ENCODE data around the gene MDM4.

Gene MDM4

GRCh38 chr1:204563307-204563706 lies 47.1 kb downstream of the MDM4 start:
- no peak for TF ChIP-seq CTCF (IDR thresholded peaks at IDR 0.05)
- no peak for DNase-seq (ENCODE audit: low spot score)
- no peak overlapping the region for H3K27ac ChIP-seq
- no peak overlapping the region for H3K4me3 ChIP-seq

- H3K27ac ChIP-seq, result no peak overlapping the region
- no peak for TF ChIP-seq CTCF (IDR thresholded peaks at IDR 0.05)
- H3K4me3 ChIP-seq, result no peak overlapping the region
- no peak for DNase-seq (ENCODE audit: low spot score)
Observed at GRCh38 chr1:204563780-204564179, 47.6 kb downstream of the MDM4 start.

GRCh38 chr1:204564835-204565234 lies 48.6 kb downstream of the MDM4 start:
- DNase-seq (ENCODE audit: low spot score), result no peak
- TF ChIP-seq CTCF (IDR thresholded peaks at IDR 0.05), result no peak
- Histone ChIP-seq H3K27ac (no peak overlapping the region), H3K4me3 (no peak overlapping the region)

- no peak for TF ChIP-seq CTCF (IDR thresholded peaks at IDR 0.05)
- Histone ChIP-seq H3K4me3 (no peak overlapping the region), H3K27ac (no peak overlapping the region)
- DNase-seq (ENCODE audit: low spot score), result no peak
Observed at GRCh38 chr1:204565617-204566582, 49.7 kb downstream of the MDM4 start.

- H3K27ac ChIP-seq, result no peak overlapping the region
- TF ChIP-seq CTCF (IDR thresholded peaks at IDR 0.05), result no peak
- H3K4me3 ChIP-seq, result no peak overlapping the region
- no peak for DNase-seq (ENCODE audit: low spot score)
Observed at GRCh38 chr1:204566583-204566955, 50.4 kb downstream of the MDM4 start.

- H3K4me3 ChIP-seq, result no peak overlapping the region
- DNase-seq (ENCODE audit: low spot score), result no peak
- no peak for TF ChIP-seq CTCF (IDR thresholded peaks at IDR 0.05)
- no peak overlapping the region for H3K27ac ChIP-seq
Observed at GRCh38 chr1:204567071-204567470, 50.9 kb downstream of the MDM4 start.

Measured in coronary artery (tissue), 2 donors.